Renal pelvis (tissue), 4 donors: ENCODE results near the gene FADS1. TPM values are rescaled to one million over a fixed set of nuclear protein-coding genes. Genes with fewer than 3 reads are reported as not detected.

Experiments
- DNase-seq: peaks from one replicate; pipeline ENCODE4 v3.0.0-alpha.2; 2013
- polyA plus RNA-seq, 3 donors: library from polyadenylated mRNA; unstranded; fragments of 120-200 nt; gene quantifications; one replicate each; pipeline ENCODE4 v1.2.1, GENCODE V29; 2013; ENCODE audit not compliant: insufficient read length in 3 of 3

Gene FADS1
- polyA plus RNA-seq, 3 donors = 45.9 to 53.5 (median 46.5) TPM

GRCh38 chr11:61764606-61765260 is 52.1 kb downstream of the FADS1 start:
- DNase-seq = no peak

DNA sequence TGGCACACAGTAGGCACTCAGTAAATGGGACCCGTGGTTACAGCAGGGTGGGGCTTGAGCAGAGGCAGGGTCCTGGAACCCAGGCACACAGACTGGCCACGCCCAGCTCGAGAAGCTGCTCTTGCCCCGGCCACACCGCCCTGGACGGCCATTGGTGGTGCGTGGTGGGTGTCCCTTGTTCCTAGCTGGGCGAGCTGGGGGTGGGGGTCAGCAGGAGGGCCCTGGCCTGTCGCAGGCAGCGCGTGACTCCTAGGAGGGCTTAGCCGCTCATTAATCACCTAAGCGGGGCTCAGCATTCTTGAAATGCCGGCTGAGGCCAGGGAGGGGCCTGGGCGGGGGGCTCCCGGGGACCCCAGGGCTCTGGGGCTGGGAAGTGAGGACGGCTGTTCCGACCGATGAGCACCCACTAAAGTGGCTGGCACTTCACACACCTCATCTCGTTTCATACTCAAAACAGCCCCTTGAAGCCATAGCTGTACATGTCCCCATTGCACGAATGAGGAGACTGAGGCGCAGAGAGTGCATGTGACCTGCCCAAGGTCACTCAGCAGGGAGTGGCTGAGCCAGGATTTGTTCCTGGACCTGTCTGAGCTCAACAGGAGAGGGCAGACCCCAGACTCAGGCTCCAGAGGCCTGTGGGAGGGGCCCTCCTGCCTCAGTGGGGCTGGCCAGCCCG is 52.7 kb downstream of the FADS1 start:
- DNase-seq = no peak

DNA sequence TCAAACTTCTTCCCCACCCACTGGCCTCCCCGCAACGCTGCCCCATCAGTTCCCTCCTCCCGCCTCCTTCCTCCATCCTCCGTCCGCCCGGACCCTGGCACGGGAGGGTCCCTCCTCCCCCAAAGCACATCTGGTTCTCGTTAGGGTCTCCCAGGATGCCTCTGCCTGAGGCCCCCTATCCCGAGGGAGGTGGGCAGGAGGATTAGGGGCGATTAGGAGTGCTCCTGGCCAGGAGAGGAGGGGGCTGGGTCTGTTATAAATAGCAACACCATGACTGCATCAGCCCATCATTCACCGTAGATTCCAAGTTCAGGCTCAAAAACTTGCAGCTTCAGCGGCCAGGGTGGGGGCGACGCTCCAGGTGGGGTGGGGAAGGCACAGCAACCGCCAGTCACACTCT is 54.0 kb downstream of the FADS1 start:
- no peak for DNase-seq

DNA sequence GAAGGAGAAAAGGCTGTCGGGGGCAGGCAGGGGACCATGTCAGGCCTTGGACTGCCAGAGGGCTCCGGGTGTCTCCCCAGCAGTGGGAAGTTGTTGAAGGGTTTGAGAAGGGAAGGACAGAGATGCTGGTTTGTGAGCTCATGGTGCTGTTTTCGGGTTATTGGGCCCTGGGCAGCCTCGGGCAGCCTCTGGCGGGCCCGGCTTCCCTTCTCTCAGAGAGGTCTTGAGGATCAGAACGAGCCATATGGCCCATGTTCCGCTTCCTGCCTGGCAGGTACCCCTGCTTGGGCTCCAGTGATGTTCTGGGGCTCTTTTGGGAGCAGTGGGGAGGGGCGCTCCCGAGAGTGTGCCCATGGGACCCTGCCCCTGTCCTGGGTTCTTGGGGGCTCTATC is 54.6 kb downstream of the FADS1 start:
- no peak for DNase-seq

DNA sequence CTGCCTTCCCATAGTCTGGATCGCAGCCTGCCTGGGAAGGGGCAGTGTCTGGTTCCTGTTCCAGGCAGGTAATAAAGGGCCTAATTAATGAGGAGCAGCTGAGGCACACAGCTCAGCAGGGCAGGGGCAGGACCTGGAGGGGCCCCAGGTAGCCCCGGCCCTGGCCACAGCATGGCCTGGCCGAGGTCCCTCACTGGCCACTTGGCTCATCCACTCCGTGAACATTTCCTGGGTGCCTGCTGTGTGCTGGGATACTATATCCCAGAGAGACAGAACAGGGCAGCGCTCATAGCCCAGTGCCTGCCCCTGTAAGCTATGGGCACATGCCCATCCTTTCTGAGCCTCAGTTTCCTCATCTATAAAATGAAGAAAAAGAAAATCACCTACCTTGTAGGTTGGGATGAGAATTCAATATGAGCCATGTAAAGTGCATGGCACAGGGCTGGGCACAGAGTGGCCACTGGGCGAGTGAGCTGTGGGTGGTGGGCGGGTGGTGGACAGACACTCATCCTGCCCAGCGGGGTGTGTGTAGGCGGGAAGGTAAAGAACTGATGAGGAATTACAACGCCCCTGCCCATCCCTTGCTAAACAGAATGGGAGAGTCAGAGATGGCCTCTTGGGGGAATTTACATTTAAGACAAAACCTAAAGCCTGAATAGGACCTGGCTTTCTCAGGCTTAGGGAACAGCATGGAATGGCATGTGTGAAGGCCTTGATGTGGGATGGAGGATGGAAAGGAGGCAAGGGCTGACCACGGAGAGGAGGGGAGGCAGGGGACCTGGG is 55.2 kb downstream of the FADS1 start:
- DNase-seq = no peak

DNA sequence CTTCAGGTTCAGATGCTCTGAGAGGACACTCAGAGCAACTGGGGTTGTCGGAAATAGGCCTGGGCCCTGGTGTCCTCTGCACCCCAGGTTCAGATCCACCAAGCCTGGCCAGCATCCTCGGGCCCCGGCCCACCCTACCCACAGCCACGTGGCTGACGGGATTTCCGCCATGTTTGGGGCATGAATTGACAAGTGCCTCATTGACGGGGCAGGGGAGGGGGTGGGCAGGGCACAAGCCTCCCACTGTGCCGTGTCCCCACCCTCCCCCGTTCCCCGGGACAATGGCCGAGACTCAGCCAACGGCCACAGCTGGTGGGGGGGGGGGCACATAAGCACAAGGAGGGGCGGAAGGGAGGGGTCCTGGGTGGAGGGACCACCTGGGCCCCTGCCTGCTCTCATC is 55.9 kb downstream of the FADS1 start:
- no peak for DNase-seq

GRCh38 chr11:61757213-61757862 is 59.5 kb downstream of the FADS1 start:
- DNase-seq = no peak

GRCh38 chr11:61756452-61757212 is 60.2 kb downstream of the FADS1 start:
- DNase-seq = no peak

DNA sequence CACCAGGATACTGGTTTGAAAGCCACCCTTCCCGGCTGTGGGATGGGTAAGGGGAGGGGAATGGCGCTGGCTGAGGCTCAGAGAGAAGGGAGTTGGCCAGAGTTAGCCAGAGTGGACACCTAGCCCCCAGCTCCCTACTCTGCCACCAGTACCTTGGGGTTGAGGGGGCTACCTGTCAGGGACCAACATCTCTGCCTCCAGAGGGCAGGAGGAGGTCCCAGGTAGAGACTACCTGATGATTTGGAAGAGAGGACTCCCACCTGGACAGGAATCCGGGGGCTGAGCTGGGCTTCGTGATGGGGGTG is 60.7 kb downstream of the FADS1 start:
- DNase-seq = no peak

- no peak for DNase-seq
Observed at GRCh38 chr11:61754534-61755482, 62.0 kb downstream of the FADS1 start.

DNA sequence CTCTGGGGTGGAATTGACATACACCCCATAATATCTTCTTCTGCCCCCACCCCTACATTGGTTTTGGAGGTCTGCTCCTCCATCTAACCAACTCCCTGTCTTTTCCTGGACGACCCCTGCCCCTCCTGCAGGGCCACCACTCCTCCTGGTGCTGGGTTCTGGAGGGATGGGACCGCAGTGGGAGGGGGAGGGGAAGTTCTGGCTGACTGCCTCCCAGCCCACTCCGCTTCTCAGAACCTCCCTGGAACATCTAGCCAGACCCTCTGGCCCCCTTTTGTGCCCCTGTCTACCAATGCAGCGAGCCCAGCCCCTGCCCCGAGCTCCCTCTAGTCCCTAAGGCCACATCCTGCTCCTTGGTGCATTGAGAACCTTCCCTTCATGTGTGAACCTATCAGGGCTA is 63.1 kb downstream of the FADS1 start:
- DNase-seq = no peak

DNA sequence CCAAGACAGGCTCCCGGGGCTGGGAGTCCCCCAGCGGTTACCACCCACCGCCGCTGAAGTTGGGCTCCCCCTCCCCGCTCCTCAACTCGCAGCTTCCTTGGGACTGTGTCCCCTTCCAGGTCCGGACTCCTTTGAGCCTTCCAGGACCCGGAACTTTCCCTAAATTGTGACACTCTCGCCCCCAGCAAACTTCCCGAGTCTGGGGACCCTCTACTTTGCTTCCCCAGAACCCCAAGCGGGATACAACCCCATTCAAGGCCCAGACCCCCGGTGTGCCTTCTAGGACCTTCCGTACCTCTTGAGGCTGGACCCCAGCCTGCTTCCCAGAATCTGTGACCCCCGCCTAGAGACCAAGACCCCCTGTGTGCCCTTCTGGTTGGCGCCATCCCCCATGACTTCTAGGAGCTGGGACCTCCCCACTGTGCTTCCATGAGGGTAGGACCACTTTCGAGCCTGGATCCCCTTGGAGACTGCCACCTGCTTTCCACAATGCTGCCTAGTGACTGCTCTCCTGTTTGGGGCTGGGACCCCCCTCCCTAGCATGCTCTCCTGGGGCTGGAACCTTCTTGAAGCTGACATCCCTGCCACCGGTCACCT is 63.8 kb downstream of the FADS1 start:
- DNase-seq = no peak

DNA sequence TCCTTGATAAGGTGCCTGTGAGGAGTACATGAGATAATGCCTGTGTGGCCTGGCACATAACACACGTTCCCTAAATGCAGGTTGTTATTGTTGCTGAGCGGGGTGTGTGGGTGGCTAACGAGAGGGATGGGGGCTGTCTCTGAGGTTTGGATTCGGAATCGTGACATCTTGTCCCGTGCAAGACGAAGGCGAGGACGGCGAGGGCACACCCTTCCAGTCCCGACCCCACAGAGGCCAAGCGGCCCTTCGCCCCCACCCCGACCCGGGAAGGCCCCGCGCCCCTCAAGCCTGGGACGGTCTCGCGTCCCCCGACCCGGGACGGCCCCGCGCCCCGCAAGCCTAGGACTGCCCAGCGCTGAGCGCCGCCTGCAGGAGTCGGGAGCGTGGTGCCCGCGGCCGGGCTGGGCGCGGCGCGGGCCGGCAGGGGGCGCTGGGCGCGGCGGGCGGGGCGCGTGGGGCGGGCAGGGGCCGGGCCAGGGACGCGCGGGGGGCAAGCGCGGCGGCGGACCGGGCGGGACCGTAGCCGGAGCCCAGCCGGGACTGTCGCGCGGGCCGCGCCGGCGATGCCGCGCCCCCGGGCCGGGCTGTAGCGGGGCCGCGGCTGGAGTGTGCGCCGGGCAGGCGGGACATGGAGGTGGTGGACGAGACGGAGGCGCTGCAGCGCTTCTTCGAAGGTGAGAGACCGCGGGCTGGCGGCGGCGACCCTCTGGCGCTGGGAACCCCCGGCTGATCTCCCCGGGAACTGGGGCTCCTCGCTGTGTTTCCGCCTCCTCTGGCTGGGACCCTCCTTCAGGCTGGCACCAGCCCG is 64.5 kb downstream of the FADS1 start, which contains the start of gene MYRF:
Gene MYRF, plus strand, starts transcription at position 520 of the 808 bp plus-strand sequence. Its CDS starts 109 bp downstream, at position 629.
- no peak for DNase-seq

DNA sequence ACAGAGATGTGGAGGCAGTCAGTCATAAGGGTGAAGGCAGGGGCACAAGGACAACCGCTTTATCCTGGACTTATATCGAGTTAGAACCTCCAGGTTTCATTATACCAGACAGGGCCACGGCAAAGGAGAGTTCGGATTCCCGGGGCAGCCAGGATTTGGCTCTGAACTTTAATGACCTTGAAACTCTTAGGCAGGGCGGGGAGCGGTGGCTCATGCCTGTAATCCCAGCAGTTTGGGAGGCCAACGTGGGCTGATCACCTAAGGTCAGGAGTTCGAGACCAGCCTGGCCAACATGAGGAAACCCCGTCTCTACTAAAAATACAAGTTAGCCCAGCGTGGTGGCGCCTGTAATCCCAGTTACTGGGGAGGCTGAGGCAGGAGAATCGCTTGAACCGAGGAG is 65.4 kb downstream of the FADS1 start:
- DNase-seq = no peak

DNA sequence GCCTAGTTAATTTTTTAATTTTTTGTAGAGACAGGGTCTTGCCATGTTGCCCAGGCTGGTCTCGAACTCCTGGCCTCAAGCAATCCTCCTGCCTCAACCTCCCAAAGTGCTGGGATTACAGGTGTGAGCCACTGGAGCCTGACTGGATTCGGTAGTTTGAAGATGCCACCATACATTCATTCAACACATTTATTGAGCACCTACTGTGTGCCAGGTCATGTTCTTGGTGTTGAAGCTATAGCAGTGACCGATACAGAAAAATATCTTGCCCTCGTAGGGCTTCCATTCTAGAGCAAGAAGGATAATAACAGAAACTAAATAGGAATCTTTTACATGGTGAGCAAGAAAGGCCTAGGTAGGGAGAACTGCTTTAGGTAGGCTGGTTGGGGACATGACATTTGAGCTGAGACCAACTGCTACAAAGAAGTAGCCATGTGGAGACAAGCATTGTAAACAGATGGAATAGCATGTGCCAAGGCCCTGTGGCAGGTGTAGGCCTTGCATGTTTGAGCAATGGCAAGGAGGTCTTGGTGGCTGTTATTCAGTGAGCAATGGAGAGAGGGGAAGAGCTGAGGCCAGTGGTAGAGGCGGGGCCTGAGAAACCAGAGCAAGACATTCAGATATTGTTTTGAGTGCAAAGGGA is 66.1 kb downstream of the FADS1 start:
- no peak for DNase-seq
